Measurements from ENCODE around the gene FGGY.

The FGGY gene

DNA sequence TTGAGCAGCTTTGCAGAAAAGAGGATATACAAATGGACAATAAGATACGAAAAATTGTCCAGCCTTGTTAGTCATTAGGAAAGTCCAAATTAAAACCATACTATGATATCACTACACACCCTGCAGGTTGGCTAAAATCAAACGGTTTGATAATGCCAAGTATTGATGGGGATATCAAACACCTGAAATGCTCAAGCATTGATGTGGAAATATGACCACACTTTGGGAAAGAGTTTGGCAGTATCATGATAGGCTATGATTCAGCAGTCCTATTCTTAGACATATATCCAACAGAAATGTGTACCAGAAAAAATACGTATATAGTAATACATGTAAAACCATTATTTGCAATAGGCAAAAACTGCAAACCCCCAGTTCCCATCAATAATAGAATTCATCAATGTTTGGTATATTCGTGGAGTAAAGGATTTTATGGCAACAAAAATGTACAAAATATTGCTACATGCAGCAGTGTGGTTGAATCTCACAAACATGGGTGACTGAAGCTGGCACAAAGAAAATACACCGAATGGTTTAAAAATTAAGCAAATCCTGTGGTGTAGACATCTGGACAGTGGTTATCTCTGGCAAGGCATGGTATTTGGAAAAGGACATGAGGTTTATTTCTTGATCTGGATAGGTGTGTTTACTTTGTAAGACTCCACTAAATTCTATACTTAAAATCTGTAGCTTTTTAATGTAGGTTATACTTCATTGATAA, 243.2 kb downstream of the FGGY start:
- TF ChIP-seq SUZ12 (IDR thresholded peaks at IDR 0.05; ENCODE audit: extremely low read depth, insufficient read depth, insufficient read length) (no peak), ZNF274 (IDR thresholded peaks at IDR 0.05; ENCODE audit: low read depth, low read length) (no peak), YY1 (IDR thresholded peaks at IDR 0.05; ENCODE audit: insufficient read depth, insufficient read length) (no peak)
- no peak overlapping the region for H3K4me3 ChIP-seq (ENCODE audit: insufficient read length, low read depth)
- H3K4me1 ChIP-seq (ENCODE audit: insufficient read depth, insufficient read length), result no peaks in the 10 kb centered on the region
- no peaks in the 10 kb centered on the region for H3K27me3 ChIP-seq (ENCODE audit: insufficient read depth, insufficient read length)
- H3K9ac ChIP-seq (ENCODE audit: insufficient read length, low read depth), result no peak overlapping the region
- no peaks in the 10 kb centered on the region for H3K9me3 ChIP-seq (ENCODE audit: insufficient read depth, low read length)
- no peaks in the 10 kb centered on the region for H3K36me3 ChIP-seq (ENCODE audit: insufficient read depth, insufficient read length, low read length)
- no peak for DNase-seq (ENCODE audit: low read depth, low spot score)

DNA sequence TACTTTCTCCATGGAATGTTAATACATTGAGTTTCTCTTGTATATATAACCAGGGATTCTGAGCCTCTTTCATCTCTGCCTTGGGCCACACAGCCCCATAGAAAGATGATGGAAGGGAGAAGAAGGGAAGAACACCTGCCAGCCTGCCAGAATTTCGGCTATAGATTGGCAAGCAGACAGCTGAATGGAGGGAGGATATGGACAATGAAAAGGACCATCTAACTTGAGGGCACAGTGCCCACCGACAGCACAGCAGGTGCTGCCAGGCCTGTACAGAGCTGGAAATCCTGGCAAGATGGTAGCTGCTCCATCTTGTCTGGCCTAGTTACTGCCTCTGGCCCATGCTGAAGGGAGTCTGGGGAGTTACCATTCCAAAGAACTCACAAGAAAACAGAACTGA, 244.3 kb downstream of the FGGY start:
- Histone ChIP-seq H3K4me1 (ENCODE audit: insufficient read depth, insufficient read length) (no peaks in the 10 kb centered on the region), H3K4me3 (ENCODE audit: insufficient read length, low read depth) (no peak overlapping the region), H3K36me3 (ENCODE audit: insufficient read depth, insufficient read length, low read length) (no peaks in the 10 kb centered on the region), H3K9ac (ENCODE audit: insufficient read length, low read depth) (no peak overlapping the region), H3K9me3 (ENCODE audit: insufficient read depth, low read length) (no peaks in the 10 kb centered on the region), H3K27me3 (ENCODE audit: insufficient read depth, insufficient read length) (no peaks in the 10 kb centered on the region)
- TF ChIP-seq SUZ12 (IDR thresholded peaks at IDR 0.05; ENCODE audit: extremely low read depth, insufficient read depth, insufficient read length) (no peak), YY1 (IDR thresholded peaks at IDR 0.05; ENCODE audit: insufficient read depth, insufficient read length) (no peak), ZNF274 (IDR thresholded peaks at IDR 0.05; ENCODE audit: low read depth, low read length) (no peak)
- no peak for DNase-seq (ENCODE audit: low read depth, low spot score)

DNA sequence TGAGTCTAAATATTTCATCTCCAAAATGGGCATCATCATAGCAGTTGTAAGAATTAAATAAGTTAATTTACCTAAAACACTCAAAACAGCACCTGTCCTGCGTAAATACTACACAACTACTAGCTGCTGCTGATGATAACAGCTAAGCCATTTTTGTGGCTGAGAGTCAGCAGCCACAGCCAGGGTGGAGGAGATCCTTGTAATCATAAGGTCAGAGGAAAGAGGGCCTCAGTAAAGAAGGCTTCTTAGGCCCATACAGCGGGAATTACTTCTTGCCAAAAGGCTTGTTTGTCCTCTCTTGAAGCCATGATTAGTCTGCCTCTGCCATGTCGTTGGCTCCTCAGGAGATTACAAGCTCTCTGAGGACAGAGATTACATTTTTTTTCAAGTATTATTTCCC, 245.0 kb downstream of the FGGY start:
- H3K4me1 ChIP-seq (ENCODE audit: insufficient read depth, insufficient read length), result no peaks in the 10 kb centered on the region
- H3K27me3 ChIP-seq (ENCODE audit: insufficient read depth, insufficient read length), result no peaks in the 10 kb centered on the region
- DNase-seq (ENCODE audit: low read depth, low spot score), result no peak
- no peaks in the 10 kb centered on the region for H3K9me3 ChIP-seq (ENCODE audit: insufficient read depth, low read length)
- no peak for TF ChIP-seq YY1 (IDR thresholded peaks at IDR 0.05; ENCODE audit: insufficient read depth, insufficient read length)
- no peak for TF ChIP-seq SUZ12 (IDR thresholded peaks at IDR 0.05; ENCODE audit: extremely low read depth, insufficient read depth, insufficient read length)
- TF ChIP-seq ZNF274 (IDR thresholded peaks at IDR 0.05; ENCODE audit: low read depth, low read length), result no peak
- H3K36me3 ChIP-seq (ENCODE audit: insufficient read depth, insufficient read length, low read length), result no peaks in the 10 kb centered on the region
- H3K9ac ChIP-seq (ENCODE audit: insufficient read length, low read depth), result no peak overlapping the region
- no peak overlapping the region for H3K4me3 ChIP-seq (ENCODE audit: insufficient read length, low read depth)

DNA sequence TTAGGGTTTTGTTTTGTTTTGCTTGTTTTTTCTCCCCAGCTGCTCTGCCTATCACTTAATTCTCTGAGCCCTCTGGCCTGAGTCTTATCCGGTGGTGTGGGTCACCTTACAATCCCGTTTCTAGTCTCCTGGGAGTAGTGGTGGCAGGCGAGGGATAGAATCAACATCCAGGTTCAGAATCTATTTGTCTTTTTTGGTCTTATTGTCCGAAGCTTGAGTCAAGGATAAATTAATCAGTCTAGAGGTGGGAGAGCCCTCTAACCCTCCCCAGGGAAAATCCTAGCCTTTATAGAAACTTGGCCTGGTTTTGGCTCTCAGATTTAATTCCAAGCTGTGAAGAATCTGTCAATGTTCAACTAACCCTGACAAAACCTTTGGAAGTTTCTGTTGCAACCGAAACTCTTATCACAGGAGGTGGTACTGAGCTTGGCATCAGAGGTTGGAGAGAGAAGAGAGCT, 246.3 kb downstream of the FGGY start:
- Histone ChIP-seq H3K9me3 (ENCODE audit: insufficient read depth, low read length) (no peaks in the 10 kb centered on the region), H3K27me3 (ENCODE audit: insufficient read depth, insufficient read length) (no peaks in the 10 kb centered on the region), H3K9ac (ENCODE audit: insufficient read length, low read depth) (no peak overlapping the region), H3K36me3 (ENCODE audit: insufficient read depth, insufficient read length, low read length) (no peaks in the 10 kb centered on the region), H3K4me3 (ENCODE audit: insufficient read length, low read depth) (no peak overlapping the region), H3K4me1 (ENCODE audit: insufficient read depth, insufficient read length) (no peaks in the 10 kb centered on the region)
- TF ChIP-seq YY1 (IDR thresholded peaks at IDR 0.05; ENCODE audit: insufficient read depth, insufficient read length), result no peak
- no peak for TF ChIP-seq ZNF274 (IDR thresholded peaks at IDR 0.05; ENCODE audit: low read depth, low read length)
- no peak for TF ChIP-seq SUZ12 (IDR thresholded peaks at IDR 0.05; ENCODE audit: extremely low read depth, insufficient read depth, insufficient read length)
- DNase-seq (ENCODE audit: low read depth, low spot score), result no peak

DNA sequence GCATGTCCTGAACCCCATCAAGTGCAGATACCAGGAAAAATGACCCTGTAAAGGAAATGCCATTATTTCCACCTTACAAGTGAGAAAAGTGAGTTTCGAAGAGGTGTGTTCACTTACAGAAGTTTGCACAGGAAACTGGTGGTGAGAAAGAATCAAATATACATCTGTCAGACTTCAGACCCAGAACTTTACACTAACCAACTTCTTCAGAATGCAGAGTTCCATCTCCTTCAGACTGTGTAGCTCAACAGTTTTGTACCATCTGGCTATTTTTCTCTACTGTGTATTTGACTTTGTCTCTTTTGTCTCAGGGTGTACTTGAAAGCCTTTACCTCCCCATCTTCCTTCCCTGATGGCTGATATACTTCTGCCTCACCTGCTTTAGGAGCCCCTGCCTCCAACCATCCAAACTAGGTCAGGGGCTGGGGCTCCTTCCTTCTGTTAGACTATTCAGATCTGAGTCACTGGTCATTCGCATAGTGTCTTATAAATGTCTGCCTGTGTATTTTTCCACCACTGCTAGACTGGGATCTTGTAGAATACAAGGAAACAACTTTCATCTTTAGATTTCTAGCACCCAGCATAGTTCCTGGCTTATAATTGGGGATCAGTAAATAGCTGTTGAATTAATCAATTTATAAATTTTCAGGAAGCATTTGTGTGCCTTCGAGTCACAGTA, 247.9 kb downstream of the FGGY start:
- no peak for DNase-seq (ENCODE audit: low read depth, low spot score)
- Histone ChIP-seq H3K27me3 (ENCODE audit: insufficient read depth, insufficient read length) (no peaks in the 10 kb centered on the region), H3K9me3 (ENCODE audit: insufficient read depth, low read length) (no peaks in the 10 kb centered on the region), H3K9ac (ENCODE audit: insufficient read length, low read depth) (no peak overlapping the region), H3K36me3 (ENCODE audit: insufficient read depth, insufficient read length, low read length) (no peaks in the 10 kb centered on the region), H3K4me1 (ENCODE audit: insufficient read depth, insufficient read length) (no peaks in the 10 kb centered on the region), H3K4me3 (ENCODE audit: insufficient read length, low read depth) (no peak overlapping the region)
- TF ChIP-seq SUZ12 (IDR thresholded peaks at IDR 0.05; ENCODE audit: extremely low read depth, insufficient read depth, insufficient read length) (no peak), ZNF274 (IDR thresholded peaks at IDR 0.05; ENCODE audit: low read depth, low read length) (no peak)

DNA sequence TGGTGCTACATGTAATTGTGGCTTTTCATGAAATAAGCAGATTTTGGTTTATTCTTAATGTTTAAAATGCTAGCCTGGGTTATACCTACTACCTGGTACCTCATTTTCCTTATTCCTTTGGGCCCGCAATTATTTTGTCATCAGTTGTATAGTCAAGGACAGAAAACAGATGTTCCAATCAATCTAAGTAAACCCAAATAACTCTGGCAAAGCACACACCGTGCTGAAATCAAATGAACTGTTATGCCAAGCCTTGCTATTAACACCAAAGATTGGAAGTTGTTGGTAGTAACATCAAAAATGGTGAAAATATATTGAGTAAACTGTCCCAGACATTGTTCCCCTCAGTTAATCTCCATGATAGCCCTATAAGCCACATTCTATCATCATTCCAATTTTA, 248.9 kb downstream of the FGGY start:
- no peak overlapping the region for H3K4me3 ChIP-seq (ENCODE audit: insufficient read length, low read depth)
- H3K36me3 ChIP-seq (ENCODE audit: insufficient read depth, insufficient read length, low read length), result no peaks in the 10 kb centered on the region
- H3K9ac ChIP-seq (ENCODE audit: insufficient read length, low read depth), result no peak overlapping the region
- no peaks in the 10 kb centered on the region for H3K27me3 ChIP-seq (ENCODE audit: insufficient read depth, insufficient read length)
- H3K4me1 ChIP-seq (ENCODE audit: insufficient read depth, insufficient read length), result no peaks in the 10 kb centered on the region
- TF ChIP-seq SUZ12 (IDR thresholded peaks at IDR 0.05; ENCODE audit: extremely low read depth, insufficient read depth, insufficient read length) (no peak), ZNF274 (IDR thresholded peaks at IDR 0.05; ENCODE audit: low read depth, low read length) (no peak), YY1 (IDR thresholded peaks at IDR 0.05; ENCODE audit: insufficient read depth, insufficient read length) (no peak)
- H3K9me3 ChIP-seq (ENCODE audit: insufficient read depth, low read length), result no peaks in the 10 kb centered on the region
- no peak for DNase-seq (ENCODE audit: low read depth, low spot score)

DNA sequence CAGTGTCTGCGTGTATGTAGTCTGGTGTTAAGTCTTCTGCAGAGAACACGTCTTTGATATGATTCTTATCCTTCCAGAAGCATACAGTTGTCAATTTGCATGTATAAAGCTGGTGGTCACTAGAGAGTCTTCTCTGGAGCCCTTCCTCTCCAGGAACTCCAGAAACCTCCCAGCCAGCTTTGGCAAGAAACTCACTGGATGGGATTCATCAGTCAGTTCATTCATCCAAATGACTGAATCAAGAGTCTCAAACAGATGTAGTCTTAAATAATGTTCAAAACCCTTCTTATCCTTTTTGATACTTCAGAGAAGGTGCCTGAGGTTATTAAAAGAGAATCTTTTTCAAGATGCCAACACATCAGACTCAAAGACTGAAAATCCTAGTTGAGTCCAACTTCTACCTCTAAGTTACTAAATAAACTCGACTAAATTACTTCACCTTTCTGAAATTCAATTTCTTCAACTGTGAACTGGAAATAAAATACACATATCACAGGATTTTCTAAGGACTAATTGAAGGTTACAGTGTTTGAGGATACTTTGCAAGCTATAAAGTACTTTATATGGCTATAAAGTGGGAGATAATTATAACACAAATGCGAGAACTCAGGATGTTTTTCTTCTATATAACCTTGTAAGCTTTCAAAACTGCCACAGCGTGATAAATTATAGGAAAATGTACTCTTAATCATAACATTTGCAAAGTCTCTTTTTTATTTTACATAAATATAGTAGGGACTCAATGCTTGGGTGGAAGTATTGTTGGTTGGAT, 252.4 kb downstream of the FGGY start:
- Histone ChIP-seq H3K4me3 (ENCODE audit: insufficient read length, low read depth) (no peak overlapping the region), H3K27me3 (ENCODE audit: insufficient read depth, insufficient read length) (no peaks in the 10 kb centered on the region), H3K9ac (ENCODE audit: insufficient read length, low read depth) (no peak overlapping the region), H3K9me3 (ENCODE audit: insufficient read depth, low read length) (no peaks in the 10 kb centered on the region), H3K36me3 (ENCODE audit: insufficient read depth, insufficient read length, low read length) (no peaks in the 10 kb centered on the region), H3K4me1 (ENCODE audit: insufficient read depth, insufficient read length) (peaks cover 2% of the 10 kb centered on the region)
- no peak for DNase-seq (ENCODE audit: low read depth, low spot score)
- TF ChIP-seq ZNF274 (IDR thresholded peaks at IDR 0.05; ENCODE audit: low read depth, low read length) (no peak), YY1 (IDR thresholded peaks at IDR 0.05; ENCODE audit: insufficient read depth, insufficient read length) (no peak), SUZ12 (IDR thresholded peaks at IDR 0.05; ENCODE audit: extremely low read depth, insufficient read depth, insufficient read length) (no peak)

Data from NT2/D1 (cell line).